ENCODE measurements around the gene SLC25A26. TPM values are rescaled to one million over a fixed set of nuclear protein-coding genes. Genes with fewer than 3 reads are reported as not detected.

Gene SLC25A26
- polyA plus RNA-seq, 1 donor (not counting 4 experiments of a cell fraction or from before 2014, with no cell fraction given) = 25.2 TPM

GRCh38 chr3:66370179-66370578, 149.4 kb downstream of the SLC25A26 start:
- Histone ChIP-seq H3K4me3 (ENCODE audit: control insufficient read depth in 2 of 3, extremely low read depth in 1 of 3, insufficient read depth in 2 of 3, low read depth in 1 of 3, low read length in 3 of 3) (no peak overlapping the region), H4K20me1 (ENCODE audit: control insufficient read depth, extremely low read depth, insufficient read depth, low read length) (no peaks in the 10 kb centered on the region), H3K4me1 (ENCODE audit: control insufficient read depth, extremely low read depth, insufficient read depth, low read length) (no peaks in the 10 kb centered on the region), H3K27ac (ENCODE audit: control insufficient read depth, insufficient read depth, low read length) (no peak overlapping the region), H3K27me3 (ENCODE audit: control insufficient read depth, extremely low read depth, insufficient read depth, low read length) (no peaks in the 10 kb centered on the region), H3K9me1 (ENCODE audit: control insufficient read depth, extremely low read depth, insufficient read depth, low read length) (no peaks in the 10 kb centered on the region), H3K4me2 (ENCODE audit: control insufficient read depth, extremely low read depth, insufficient read depth, low read depth, low read length) (no peak overlapping the region), H3K79me2 (ENCODE audit: control insufficient read depth, insufficient read depth, low read length) (no peaks in the 10 kb centered on the region), H3K9ac (ENCODE audit: control insufficient read depth, extremely low read depth, insufficient read depth, low read length) (no peak overlapping the region), H2AFZ (ENCODE audit: control insufficient read depth, low read length) (no peak overlapping the region), H3K36me3 (ENCODE audit: control insufficient read depth in 2 of 2, extremely low read depth in 1 of 2, insufficient read depth in 2 of 2, low read length in 2 of 2) (no peaks in the 10 kb centered on the region), H3K9me3 (ENCODE audit: control insufficient read depth, low read depth, low read length) (no peaks in the 10 kb centered on the region)
- FAIRE-seq (no peak), DNase-seq (ENCODE audit: low read depth, low spot score) (no peak)
- dilution Hi-C loops (cut with MboI; ENCODE audit: extremely low pct_ligation_motif_present, low sequenced_read_pairs) = no loop called here
- no peak for TF ChIP-seq EZH2 (IDR thresholded peaks at IDR 0.05; ENCODE audit: low read length)
- no peak for TF ChIP-seq CTCF (optimal IDR thresholded peaks at IDR 0.05 in 1 of 3, IDR thresholded peaks at IDR 0.05 in 1 of 3, conservative IDR thresholded peaks at IDR 0.05 in 1 of 3; ENCODE audit: extremely low read depth in 1 of 3, insufficient read depth in 2 of 3, low read length in 3 of 3)

DNA sequence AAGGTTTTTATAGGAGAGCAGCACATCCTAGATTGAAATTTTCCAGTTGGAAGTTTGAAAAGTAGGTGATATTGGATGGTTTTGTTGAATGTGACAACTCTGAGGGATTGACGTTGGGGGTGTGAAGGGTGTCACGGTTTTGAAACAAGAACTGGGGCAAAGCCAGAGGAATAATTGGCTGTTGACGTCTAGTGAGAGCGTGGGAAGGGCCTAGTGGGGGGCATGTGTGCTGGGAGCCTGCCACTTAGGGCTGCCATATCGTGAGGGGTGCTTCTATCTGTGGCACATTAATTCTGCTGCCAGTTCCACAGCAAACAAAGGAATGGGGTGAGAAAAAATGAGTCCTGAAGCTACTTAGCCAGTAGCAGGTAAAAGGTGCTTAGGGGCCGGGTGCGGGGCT, 150.6 kb downstream of the SLC25A26 start:
- DNase-seq (ENCODE audit: low read depth, low spot score) (no peak), FAIRE-seq (no peak)
- H4K20me1 ChIP-seq (ENCODE audit: control insufficient read depth, extremely low read depth, insufficient read depth, low read length) = no peaks in the 10 kb centered on the region
- TF ChIP-seq EZH2 (IDR thresholded peaks at IDR 0.05; ENCODE audit: low read length) (no peak), CTCF (optimal IDR thresholded peaks at IDR 0.05 in 1 of 3, IDR thresholded peaks at IDR 0.05 in 1 of 3, conservative IDR thresholded peaks at IDR 0.05 in 1 of 3; ENCODE audit: extremely low read depth in 1 of 3, insufficient read depth in 2 of 3, low read length in 3 of 3) (no peak)
- no peaks in the 10 kb centered on the region for H3K4me1 ChIP-seq (ENCODE audit: control insufficient read depth, extremely low read depth, insufficient read depth, low read length)
- no peaks in the 10 kb centered on the region for H3K9me3 ChIP-seq (ENCODE audit: control insufficient read depth, low read depth, low read length)
- H3K79me2 ChIP-seq (ENCODE audit: control insufficient read depth, insufficient read depth, low read length) = no peaks in the 10 kb centered on the region
- no peak overlapping the region for H3K4me2 ChIP-seq (ENCODE audit: control insufficient read depth, extremely low read depth, insufficient read depth, low read depth, low read length)
- H3K9me1 ChIP-seq (ENCODE audit: control insufficient read depth, extremely low read depth, insufficient read depth, low read length) = no peaks in the 10 kb centered on the region
- no peak overlapping the region for H2AFZ ChIP-seq (ENCODE audit: control insufficient read depth, low read length)
- H3K9ac ChIP-seq (ENCODE audit: control insufficient read depth, extremely low read depth, insufficient read depth, low read length) = no peak overlapping the region
- no peak overlapping the region for H3K4me3 ChIP-seq (ENCODE audit: control insufficient read depth in 2 of 3, extremely low read depth in 1 of 3, insufficient read depth in 2 of 3, low read depth in 1 of 3, low read length in 3 of 3)
- no peak overlapping the region for H3K27ac ChIP-seq (ENCODE audit: control insufficient read depth, insufficient read depth, low read length)
- no peaks in the 10 kb centered on the region for H3K27me3 ChIP-seq (ENCODE audit: control insufficient read depth, extremely low read depth, insufficient read depth, low read length)
- dilution Hi-C loops (cut with MboI; ENCODE audit: extremely low pct_ligation_motif_present, low sequenced_read_pairs) = no loop called here
- H3K36me3 ChIP-seq (ENCODE audit: control insufficient read depth in 2 of 2, extremely low read depth in 1 of 2, insufficient read depth in 2 of 2, low read length in 2 of 2) = peaks cover 0 to 6% of the 10 kb centered on the region in 2 experiments
